HFF-Myc (cell line): Measurements from ENCODE around the gene FPGS.

Experiments
- DNase-seq: peaks from one replicate; pipeline ENCODE4 v3.0.0-alpha.2; 2011; ENCODE audit warnings: low read depth; ENCODE audit errors: extremely low read depth
- H3K4me3 ChIP-seq: replicated peaks from 2 replicates; pipeline ENCODE4 v1.5.1; 2011; ENCODE audit warnings: low read depth, mild to moderate bottlenecking, control low read depth, low read length
- TF ChIP-seq, protein P1 (sequence below): IDR thresholded peaks from 2 replicates; pipeline ENCODE4 v1.5.1; 2012; ENCODE audit warnings: mild to moderate bottlenecking, low read depth, low read length, control low read depth; ENCODE audit errors: missing control alignments

The FPGS gene

DNA sequence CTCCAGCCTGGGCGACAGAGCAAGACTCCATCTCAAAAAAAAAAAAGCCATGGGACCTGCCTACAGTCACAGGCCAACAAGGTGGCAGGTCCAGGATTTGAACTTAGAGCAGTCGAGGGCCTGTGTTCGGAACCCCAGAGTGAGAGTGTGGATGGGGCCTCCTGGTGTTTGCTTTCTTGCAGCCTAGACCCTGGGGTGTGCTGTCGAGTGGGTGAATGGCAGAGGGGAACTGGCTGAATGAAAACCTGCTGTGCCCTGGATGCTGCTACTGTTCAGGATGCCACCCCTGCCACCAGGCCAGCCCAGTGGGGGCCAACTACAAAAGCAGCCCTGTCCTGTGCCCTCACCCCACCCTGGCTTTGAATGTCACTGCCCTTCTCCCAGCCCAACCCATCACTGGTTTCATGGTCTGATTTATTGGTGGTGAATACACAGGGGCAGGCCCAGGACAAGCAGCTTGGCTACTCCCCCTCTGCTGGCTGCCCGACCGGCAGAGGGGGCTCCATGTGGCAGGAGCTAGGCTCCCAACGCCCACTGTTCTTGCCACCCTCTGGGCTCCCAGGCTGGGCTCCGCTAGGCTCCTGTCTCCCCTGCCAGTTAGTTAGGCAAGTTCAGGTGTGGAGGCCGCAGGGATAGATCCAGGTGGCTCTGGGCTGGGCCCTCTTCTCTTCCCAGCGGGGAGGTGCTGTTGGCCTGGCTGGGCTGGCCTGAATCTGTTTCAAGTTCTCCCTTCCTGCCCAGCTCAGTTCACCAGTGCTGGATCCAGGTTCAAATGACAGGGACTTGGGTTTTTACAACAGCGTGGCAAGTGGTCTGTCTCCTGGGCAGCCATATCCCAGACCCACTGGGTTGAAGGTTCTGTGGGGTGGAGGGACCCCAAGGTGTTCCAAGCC lies 12.2 kb downstream of the FPGS start:
- TF ChIP-seq, protein P1, sequence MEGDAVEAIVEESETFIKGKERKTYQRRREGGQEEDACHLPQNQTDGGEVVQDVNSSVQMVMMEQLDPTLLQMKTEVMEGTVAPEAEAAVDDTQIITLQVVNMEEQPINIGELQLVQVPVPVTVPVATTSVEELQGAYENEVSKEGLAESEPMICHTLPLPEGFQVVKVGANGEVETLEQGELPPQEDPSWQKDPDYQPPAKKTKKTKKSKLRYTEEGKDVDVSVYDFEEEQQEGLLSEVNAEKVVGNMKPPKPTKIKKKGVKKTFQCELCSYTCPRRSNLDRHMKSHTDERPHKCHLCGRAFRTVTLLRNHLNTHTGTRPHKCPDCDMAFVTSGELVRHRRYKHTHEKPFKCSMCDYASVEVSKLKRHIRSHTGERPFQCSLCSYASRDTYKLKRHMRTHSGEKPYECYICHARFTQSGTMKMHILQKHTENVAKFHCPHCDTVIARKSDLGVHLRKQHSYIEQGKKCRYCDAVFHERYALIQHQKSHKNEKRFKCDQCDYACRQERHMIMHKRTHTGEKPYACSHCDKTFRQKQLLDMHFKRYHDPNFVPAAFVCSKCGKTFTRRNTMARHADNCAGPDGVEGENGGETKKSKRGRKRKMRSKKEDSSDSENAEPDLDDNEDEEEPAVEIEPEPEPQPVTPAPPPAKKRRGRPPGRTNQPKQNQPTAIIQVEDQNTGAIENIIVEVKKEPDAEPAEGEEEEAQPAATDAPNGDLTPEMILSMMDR = no peak
- no peak for DNase-seq
- H3K4me3 ChIP-seq = no peak overlapping the region

DNA sequence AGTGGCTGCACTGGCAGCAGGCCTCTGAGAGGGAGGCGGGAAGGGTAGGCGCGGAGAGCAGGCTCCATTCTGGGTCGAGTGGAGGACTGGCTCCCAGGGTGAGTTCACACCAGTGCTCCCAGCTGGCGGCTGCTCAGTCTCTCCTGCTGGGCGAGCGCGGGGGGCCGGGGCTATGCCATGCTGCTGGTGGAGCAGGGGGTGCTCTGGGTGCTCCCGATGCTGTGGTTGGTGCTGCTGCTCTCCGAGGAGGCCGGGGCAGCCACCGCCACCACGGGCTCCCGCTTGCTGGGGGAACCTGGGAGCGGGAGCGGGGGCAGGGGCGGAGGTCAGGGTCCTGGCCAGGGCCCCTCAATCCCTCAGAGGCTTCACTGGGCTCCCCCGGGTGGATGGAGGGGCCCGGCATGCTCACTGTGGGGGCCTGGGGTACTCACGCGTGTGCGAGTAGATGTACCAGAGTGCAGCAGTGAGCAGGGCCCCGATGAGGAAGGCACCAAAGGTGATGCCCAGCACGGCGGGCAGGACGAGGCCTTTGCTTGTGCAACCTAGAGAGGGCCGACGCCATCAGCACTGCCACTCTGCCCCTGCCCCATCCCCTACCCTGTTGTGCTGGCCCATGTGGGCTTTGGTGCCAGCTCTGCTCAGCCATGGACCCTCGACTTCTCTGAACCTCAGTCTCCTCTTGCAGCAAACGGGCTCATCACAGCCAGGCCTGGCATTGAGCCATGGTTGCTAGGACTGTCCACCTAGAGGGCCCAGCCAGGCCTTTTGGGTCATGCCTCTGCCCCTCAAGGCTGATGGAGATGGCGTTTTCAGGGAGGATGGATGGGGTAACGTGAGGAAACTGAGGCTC lies 13.1 kb downstream of the FPGS start:
- TF ChIP-seq, protein P1 = no peak
- H3K4me3 ChIP-seq = no peak overlapping the region
- no peak for DNase-seq

DNA sequence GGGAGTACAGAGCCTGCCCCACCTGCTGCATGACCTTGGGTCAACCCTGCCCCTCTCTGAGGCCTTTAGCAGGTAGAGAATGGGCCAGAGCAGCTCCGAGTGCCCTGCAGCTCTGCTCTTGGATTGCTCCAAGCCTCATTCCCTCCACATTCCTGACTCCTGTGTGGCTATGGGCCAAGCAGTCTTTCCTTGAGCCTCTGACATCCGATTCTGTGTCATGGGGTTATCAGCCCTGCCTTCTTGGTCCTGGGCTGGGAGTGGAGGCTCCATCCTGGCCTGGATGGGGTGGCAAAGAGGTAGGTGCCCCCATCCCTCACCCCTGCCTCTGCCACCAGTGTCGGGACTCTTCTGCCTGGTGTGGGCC lies 13.7 kb downstream of the FPGS start:
- DNase-seq = no peak
- H3K4me3 ChIP-seq = no peak overlapping the region
- TF ChIP-seq, protein P1 = no peak

DNA sequence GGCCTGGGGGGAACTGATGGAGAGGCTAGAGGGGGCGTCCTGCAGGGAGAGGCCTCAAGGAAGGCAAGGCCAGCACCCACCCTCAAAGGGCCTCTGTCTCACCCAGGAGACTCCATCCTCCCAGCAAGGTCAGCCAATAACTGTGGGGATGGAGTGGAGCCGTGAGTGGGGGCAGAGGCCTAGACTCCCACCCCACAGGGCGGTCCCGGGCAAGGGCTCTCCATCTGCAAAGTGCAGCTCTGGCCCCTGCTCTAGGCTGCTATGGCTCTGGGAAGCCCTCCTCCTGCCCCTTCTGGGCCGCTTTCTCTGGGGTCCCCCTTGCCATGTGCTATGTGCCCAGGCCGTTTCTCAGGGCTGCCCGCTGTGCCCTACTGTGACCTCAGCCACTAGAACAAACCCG lies 14.0 kb downstream of the FPGS start:
- no peak overlapping the region for H3K4me3 ChIP-seq
- TF ChIP-seq, protein P1 = no peak
- DNase-seq = no peak

DNA sequence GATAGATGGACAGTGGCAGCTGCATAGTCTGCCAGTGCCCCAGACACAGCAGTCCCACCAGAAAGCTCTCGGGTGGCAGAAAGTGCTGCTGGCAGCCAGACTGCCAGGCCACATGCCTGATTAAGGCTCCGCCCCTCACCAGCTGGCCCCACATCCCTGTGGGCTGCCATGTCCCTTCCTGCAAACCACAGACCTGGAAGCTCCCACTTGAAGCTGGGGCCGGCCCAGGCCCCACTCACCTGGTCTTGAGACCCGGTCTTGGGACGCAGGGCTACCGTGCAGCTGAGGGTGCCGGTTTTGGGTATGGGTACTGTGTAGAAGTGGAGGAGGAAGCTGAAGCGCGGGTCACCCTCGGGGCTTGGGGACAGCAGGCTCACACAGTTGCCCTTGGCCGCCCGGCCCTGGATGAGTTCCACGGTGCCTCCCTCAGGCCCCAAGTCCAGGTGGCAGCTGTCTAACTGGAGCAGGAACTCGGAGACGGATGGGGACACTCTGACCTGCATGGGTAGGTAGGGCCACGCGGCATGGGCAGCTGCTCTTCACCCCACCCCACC lies 15.3 kb downstream of the FPGS start:
- no peak overlapping the region for H3K4me3 ChIP-seq
- DNase-seq = no peak
- TF ChIP-seq, protein P1 = no peak

DNA sequence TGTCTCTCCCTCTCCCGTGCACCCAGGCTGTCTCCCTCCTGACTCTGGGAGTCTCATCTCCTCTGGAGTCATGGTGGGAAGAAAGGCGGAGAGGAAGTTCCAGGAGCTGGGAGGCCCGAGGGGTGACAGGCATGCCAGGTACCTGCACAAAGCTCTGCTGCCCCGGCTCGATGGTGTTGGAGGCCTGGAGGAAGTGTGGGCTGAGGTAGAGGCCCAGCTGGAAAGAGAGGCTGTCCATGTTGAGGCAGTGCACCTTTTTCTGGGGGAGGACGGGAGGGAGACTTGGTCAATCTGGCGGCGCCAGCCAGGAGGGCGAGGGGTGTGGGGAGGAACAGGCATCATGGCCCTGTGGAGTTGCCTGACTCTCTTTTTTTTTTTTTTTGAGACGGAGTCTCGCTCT lies 15.9 kb downstream of the FPGS start:
- TF ChIP-seq, protein P1 = no peak

More for the DNA sequence above, 15.9 kb downstream of the FPGS start:
- H3K4me3 ChIP-seq = no peak overlapping the region
- no peak for DNase-seq
